NAMALWA (cell line): ENCODE results near the gene PGAP2.
"Not testable (repeated sequence)": the region's sequence is repeated elsewhere in the genome, so short reads cannot be mapped to it uniquely, and the experiment has no call there.

Source experiments
- DNase-seq: peaks from one replicate; pipeline ENCODE4 v3.0.0-alpha.2; 2015; ENCODE audit warnings: low spot score

PGAP2 gene

GRCh38 chr11:3807909-3808860 is at the start of gene PGAP2:
Gene PGAP2, plus strand, starts transcription at chr11:3808560. Its CDS starts 2,700 bp downstream, at chr11:3811260.
- peak; percentile 60 for DNase-seq

GRCh38 chr11:3764266-3764665 is 44.1 kb upstream of the PGAP2 start:
- no peak for DNase-seq

- DNase-seq = not testable (repeated sequence)
Observed at GRCh38 chr11:3766836-3767235, 41.5 kb upstream of the PGAP2 start.

GRCh38 chr11:3767536-3767935 is 40.8 kb upstream of the PGAP2 start:
- DNase-seq = no peak

- DNase-seq = no peak
Observed at GRCh38 chr11:3773180-3773579, 35.2 kb upstream of the PGAP2 start.

GRCh38 chr11:3775736-3776406 is 32.5 kb upstream of the PGAP2 start:
- DNase-seq = no peak

GRCh38 chr11:3781423-3781822 is 26.9 kb upstream of the PGAP2 start:
- no peak for DNase-seq

- no peak for DNase-seq
Observed at GRCh38 chr11:3782963-3783362, 25.4 kb upstream of the PGAP2 start.

- DNase-seq = no peak
Observed at GRCh38 chr11:3783611-3784010, 24.7 kb upstream of the PGAP2 start.

GRCh38 chr11:3786781-3787428 is 21.5 kb upstream of the PGAP2 start:
- DNase-seq = no peak

GRCh38 chr11:3794387-3794786 is 14.0 kb upstream of the PGAP2 start:
- not testable (repeated sequence) for DNase-seq

GRCh38 chr11:3795131-3796001 is 13.0 kb upstream of the PGAP2 start:
- DNase-seq = no peak

- DNase-seq = no peak
Observed at GRCh38 chr11:3796002-3796311, 12.4 kb upstream of the PGAP2 start.

- peak; percentile 26 for DNase-seq
Observed at GRCh38 chr11:3796346-3796745, 12.0 kb upstream of the PGAP2 start.

- peak; percentile 23 for DNase-seq
Observed at GRCh38 chr11:3796801-3797328, 11.5 kb upstream of the PGAP2 start.

- peak; percentile 100 for DNase-seq
Observed at GRCh38 chr11:3797329-3798090, 10.8 kb upstream of the PGAP2 start, which contains the start of gene NUP98. Gene NUP98, minus strand, starts transcription at chr11:3797554. Its CDS starts 15,437 bp downstream, at chr11:3782117.

GRCh38 chr11:3799143-3799542 is 9.2 kb upstream of the PGAP2 start:
- DNase-seq = no peak

- DNase-seq = no peak
Observed at GRCh38 chr11:3799873-3800272, 8.5 kb upstream of the PGAP2 start.

- DNase-seq = peak; percentile 14
Observed at GRCh38 chr11:3802011-3802790, 6.2 kb upstream of the PGAP2 start.
